T47D (cell line): ENCODE measurements around the gene SORCS1.

Source experiments
- DNase-seq, 2 experiments: peaks; one replicate each; pipeline versions ENCODE4 v3.0.0 to v3.0.0-alpha.2; 2011 to 2012; ENCODE audit warnings: low read depth in 1 of 2, low spot score in 1 of 2
- JUND ChIP-seq: IDR thresholded peaks from 2 replicates; pipeline ENCODE4 v1.6.1; 2012; ENCODE audit warnings: low read depth
- in situ Hi-C: cut with HindIII; loops from 2 replicates; pipeline ENCODE4 v1.10.0; 2016; ENCODE audit warnings: low sequenced_read_pairs, low pct_unique_long_range_greater_than_20kb

Gene SORCS1

DNA sequence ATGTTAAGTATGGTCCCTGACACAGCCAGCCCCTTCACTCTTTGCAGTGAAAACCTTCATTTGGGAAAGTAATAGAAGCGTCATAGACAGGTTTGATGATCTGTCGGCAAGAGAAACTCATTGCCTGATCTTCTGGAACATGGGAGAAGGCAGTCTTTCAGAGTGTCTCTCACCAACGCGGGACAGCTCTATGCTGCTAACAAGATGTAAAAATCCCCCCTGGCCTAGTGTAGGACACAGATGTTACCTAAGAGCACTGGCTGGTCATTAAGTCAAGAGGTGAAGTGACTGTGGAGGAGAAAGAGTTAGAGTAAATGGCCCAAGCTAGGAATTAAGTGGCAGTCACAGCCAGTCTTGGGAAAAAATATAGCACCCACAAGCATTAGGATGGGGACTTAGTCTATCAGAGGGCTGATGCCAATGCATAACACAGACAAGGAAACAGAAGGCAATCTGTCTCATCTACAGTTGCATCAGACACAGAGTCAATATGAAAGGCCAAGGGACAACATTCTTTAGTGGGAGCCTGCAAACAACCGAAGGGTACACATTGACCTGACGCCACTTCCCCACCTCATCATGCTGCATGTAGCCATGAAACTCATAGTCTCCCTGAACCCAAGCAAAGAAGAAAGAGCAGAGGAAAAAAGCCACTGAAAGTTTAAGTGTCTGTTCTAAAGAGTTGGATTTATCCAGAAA, 69.5 kb downstream of the SORCS1 start:
- peak in 1 of 2 experiments; percentile 8 for DNase-seq
- in situ Hi-C loops: no loop called here
- TF ChIP-seq JUND: no peak

DNA sequence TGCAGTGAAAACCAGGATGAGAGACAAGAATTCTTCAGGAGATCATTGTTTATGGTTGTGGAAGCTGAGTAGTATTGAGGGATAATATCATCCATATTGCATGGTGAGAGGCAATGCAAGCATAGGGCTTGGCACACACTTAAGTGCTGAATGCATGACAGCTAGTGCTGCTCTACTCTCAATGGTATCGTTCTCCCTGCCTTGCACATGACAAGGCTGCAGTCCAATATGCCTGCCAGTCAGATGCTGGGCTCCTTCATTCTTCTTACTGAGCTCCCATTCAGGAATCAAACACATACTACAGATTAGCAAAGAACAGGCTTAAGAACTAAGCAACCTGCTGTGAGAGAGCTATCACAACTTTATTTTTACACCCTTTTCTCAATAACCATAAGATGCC, 72.2 kb downstream of the SORCS1 start:
- no peak for DNase-seq
- in situ Hi-C loops: no loop called here
- no peak for TF ChIP-seq JUND

DNA sequence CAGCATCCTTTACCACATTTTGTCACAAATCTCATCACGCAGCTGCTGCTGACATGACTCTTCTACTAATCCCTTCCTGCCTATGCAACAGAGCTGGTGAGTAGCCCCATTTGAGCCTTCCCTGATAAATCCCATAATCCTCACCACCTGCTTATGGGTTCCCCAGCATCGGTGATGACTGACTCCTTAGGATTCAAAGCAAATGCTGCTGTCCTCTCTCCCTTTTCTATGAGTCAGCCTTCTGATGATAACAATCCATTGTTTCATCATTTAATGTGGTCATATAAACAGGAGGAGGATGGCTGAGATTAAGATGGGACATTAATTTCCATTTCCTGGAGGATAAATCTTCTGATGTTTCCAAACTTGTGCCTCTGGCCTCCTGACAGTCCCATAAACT, 73.4 kb downstream of the SORCS1 start:
- DNase-seq: no peak
- in situ Hi-C loops: no loop called here
- TF ChIP-seq JUND: no peak

DNA sequence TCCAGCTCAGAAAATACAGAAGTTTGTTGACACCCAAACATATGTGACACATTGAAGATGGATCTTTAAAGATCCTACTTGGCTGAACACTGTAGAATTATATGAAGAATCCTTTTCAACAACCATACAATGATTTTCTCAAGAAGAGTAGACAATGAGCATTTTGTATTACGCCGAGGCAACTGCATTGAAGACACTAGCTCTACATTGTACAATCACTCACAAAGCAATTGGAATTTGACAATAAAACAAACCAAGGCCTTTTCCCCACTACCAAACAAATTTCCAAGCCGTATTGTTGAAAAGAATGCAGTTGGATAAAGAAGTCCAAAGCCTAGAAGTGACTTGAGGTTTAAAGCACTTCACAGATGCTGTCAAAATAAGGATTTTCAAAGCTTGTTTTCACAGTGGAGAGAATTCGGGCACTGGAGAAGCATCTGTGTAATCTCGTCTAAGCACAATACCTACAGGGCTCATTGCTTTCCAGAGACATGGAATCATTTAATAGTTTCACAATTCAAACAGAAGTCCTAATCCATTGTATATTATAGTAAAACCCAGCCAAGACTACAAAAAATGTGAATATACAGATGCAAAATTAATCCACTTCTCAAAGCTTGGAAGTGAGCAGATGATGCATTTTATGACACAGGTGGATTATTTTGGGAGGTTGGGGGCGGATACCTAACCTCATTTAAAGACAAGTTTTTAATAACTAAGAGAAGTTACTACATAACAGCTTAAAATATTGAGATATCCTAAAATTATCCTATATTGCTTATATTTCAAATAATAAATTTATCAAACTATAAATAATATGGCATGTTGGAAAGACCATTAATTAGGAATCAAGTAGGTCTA, 78.6 kb downstream of the SORCS1 start:
- in situ Hi-C loops: no loop called here
- TF ChIP-seq JUND: no peak
- no peak for DNase-seq

DNA sequence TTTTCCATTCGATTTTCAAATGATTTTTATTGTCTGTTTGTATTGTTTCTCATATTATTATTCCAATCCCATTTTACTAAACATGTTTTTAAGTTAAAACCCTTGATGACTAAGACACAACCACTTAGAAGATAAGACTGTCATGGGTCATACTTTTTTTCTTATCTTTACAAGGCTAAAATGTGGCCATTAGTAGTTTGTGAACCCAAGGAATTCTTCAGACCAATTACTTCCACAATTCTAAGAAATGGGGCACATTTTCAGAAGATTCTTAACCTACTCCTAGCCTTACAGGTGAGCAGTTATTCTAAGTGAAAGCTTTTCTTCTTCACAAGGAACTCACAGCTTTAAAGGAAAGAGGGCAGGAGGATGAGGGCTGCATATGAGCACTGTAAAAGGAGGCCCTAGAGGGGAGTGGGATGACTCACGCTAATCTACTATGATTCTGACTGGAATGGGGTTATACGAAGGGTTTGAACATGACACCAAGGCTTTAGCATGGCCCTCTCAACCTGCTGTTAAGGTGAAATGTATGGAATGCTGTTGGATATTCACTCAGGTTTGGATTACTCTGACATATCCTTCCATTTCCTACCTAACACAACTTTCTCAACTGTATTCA, 81.0 kb downstream of the SORCS1 start:
- no peak for DNase-seq
- no peak for TF ChIP-seq JUND
- in situ Hi-C loops: no loop called here

DNA sequence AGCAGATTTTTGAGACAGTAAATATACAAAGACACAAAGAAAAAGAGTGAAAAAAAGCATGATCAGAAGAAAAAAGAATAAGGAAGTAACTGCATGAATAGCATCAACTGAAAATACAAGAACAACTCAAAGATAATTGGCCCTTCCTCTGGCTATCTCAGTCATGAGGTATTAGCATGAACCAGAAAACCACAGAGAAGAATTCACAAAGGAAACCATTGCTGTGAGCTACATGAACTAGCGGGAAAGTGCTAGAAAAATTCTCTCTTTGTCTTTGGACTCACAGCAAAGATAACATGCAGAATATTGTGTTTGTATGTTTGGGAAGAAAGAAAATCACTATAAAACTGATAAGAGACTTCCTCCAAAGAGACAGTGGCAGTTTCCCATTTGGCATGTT, 82.9 kb downstream of the SORCS1 start:
- in situ Hi-C loops: no loop called here
- no peak for TF ChIP-seq JUND
- DNase-seq: no peak

DNA sequence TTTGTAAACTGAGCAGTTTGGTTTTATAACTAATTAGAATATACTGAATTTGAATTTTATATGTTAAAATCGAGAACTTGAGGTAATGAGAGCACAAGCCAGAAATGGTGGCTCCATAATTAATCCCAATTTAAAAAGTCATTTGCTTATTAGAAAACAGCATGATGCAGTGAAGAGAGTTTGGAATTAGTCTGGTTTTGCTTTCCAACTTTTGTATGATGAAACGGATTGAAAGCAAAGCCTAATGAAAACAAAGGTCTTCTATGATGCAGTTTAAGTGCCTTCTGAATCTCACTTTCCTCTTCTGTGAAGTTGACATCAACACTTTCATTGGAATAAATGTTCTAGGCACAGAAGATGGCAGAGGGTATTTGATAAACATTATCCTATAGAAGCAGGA, 89.4 kb downstream of the SORCS1 start:
- DNase-seq: no peak
- no peak for TF ChIP-seq JUND
- in situ Hi-C loops: no loop called here

DNA sequence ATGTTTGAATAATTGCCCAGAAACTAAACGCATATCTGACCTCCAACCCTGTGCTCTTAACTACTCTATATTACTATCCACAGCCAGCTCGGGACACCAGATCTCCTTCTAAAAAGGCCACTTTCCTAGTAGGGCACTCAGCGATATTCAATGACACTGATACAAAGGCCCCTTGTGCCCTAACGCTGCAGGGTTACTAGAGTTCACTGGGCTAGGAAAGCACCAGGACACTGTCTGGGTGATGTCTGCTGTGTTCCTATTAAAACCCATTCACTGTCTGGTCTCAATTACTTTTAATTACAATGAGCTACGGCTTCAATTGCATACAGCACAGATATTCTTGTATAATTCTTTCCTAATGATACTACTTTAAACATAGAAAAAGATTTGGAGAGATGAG, 91.7 kb downstream of the SORCS1 start:
- in situ Hi-C loops: no loop called here
- DNase-seq: no peak
- no peak for TF ChIP-seq JUND

DNA sequence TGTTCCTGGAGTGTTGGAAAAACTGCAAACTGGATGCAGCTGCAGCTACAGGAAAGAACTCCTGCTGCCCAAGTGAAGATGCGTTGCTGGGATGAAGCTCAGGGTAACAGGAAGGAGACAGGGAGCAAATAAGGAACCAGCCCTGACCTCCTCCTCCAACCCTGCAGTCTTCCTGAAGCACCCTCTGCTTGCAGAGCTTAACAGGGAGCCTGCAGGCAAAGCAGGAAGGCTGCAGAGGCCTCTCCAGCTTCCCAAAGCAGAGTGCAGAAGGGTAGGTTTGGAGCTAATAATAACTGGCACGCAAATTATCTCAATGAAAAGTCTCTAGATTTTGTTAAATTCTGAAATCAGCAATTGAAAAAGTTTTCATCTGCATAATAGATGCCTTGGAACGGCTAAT, 92.5 kb downstream of the SORCS1 start:
- no peak for TF ChIP-seq JUND
- in situ Hi-C loops: no loop called here
- no peak for DNase-seq

DNA sequence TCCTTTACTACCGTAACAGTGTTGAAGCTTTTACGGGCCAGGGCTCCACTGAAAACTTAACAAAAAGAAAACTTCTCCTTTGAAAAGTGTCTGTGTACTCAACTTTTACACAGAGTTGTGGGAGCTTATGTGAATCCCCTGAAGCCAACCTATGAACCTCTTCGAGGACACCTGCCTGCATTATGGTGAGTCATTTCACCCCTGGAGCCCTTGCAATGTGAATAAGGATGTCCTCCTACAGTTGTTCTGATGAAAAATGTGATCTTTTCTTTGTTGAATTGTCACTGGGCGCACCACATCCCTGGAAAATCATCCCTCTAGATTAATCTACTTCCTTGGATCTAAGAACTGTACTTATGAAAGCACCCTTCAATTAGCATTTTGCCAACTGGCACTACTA, 93.2 kb downstream of the SORCS1 start:
- in situ Hi-C loops: no loop called here
- DNase-seq: no peak
- TF ChIP-seq JUND: no peak

DNA sequence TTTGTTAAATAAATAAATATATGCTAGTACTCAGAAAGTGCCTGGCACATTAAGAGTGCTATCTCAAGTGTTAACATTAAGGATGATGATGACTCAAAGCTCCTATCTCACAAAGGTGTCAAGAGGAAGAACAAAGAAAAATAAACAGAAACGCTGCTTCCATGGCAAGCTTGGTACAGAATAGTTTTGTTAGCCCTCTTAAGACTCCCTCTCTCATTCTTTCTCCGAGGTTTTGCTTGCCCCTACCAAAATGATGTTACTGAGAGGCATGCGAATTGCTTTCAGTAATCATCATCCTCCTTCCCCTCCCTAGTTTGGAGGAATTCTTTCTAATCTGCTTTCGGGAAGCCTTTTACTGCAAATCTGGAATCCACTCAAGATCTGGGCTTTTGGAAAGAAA, 96.7 kb downstream of the SORCS1 start:
- no peak for TF ChIP-seq JUND
- in situ Hi-C loops: no loop called here
- DNase-seq: no peak

DNA sequence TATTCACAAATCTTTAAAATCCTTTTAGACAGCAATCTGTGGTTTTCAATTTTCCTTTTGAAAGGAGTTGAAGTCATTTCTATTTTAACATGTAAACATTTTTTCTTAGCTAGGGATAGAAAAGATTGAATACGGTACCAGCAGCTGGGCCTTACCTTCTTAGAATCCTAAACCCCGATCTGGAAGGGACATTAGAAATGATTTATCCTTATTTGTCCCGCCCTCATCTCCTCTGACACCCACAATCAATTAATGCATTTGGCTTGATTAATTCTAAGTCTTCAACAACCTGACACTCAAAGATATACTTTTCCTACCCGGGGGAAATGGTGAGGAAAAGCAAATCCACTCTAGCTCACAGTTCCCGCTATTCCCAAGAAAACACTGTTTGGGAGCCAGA, 100.4 kb downstream of the SORCS1 start:
- no peak for TF ChIP-seq JUND
- in situ Hi-C loops: no loop called here
- no peak for DNase-seq

DNA sequence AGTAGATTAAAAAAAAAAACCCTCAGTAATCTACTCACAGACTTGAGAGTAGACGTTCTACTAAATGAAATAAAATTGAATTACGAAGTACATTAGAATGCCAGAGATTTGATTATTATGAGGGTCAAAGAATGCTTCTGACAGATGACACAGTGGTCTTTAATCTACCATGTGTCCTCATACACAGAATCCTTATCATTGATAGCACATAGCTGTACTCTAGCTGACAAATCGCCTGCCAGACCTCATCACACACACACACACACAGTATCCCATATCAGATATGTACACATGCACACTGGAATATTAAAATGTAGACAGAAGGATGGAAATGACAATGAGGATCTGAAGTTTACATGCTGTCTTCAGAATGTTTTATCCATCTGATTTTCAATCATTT, 104.6 kb downstream of the SORCS1 start:
- TF ChIP-seq JUND: no peak
- in situ Hi-C loops: no loop called here
- no peak for DNase-seq
